GM19438 (cell line): Measurements from ENCODE around the gene ADNP.
"Not testable (repeated sequence)": the region's sequence is repeated elsewhere in the genome, so short reads cannot be mapped to it uniquely, and the experiment has no call there.

ENCODE experiments used
- ATAC-seq: cut with Tn5 transposase; IDR thresholded peaks from one replicate; pipeline ENCODE4 v1.9.1; 2021; ENCODE audit warnings: low read depth; ENCODE audit not compliant: unreplicated experiment

ADNP gene

DNA sequence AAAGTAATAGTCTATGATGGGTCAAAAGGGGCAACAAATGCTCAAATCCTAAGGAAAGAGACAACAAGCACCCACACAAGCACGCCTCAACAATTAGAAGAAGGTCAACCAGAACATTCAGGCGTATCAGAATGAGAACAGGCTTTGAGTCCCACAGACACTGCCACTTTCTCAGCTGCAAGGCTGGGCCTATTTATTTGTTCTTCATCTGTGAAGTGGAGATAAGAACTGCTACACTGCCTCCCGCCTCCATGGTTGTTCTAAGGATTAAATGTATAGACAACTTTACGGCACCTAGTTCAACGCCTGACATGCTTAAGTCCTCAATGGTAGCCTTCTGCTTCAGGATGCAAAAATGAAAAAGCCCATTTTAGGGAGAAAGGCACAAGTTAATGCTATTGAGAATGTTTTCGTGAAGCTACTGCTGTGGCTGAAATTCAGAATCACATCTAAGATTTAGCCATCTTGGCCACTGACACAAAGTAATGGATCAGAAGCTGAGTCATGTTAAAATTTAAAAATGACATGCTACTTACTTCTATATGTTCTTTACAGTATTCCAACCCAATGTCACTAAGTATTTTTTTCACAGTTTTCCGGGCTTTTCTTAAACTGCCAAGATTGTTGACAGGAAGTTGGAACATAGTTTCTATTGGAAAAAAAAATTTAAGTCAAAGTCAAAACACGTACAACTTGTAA lies 27.7 kb downstream of the ADNP start:
- ATAC-seq: no peak

GRCh38 chr20:50901301-50901700 lies 29.9 kb downstream of the ADNP start:
- no peak for ATAC-seq

GRCh38 chr20:50900261-50900660 lies 31.0 kb downstream of the ADNP start:
- no peak for ATAC-seq

DNA sequence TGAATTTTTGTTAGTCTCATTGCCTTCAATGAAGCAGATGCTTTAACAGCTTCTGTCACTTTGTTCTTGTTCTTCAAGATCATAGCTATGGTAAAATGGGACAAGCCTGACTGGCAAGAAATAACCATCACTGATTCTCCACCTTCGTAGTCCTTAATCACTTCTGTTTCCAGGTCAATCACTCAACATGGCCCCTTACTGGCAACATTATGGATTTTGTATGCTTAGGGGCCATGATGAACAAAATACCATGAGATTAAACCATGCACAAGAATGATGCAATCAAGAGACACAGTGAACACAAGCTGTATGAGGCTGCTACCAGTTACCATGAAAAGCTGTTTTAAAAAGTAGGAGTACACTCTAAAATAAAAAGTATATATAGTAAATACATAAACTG lies 32.8 kb downstream of the ADNP start:
- no peak for ATAC-seq

DNA sequence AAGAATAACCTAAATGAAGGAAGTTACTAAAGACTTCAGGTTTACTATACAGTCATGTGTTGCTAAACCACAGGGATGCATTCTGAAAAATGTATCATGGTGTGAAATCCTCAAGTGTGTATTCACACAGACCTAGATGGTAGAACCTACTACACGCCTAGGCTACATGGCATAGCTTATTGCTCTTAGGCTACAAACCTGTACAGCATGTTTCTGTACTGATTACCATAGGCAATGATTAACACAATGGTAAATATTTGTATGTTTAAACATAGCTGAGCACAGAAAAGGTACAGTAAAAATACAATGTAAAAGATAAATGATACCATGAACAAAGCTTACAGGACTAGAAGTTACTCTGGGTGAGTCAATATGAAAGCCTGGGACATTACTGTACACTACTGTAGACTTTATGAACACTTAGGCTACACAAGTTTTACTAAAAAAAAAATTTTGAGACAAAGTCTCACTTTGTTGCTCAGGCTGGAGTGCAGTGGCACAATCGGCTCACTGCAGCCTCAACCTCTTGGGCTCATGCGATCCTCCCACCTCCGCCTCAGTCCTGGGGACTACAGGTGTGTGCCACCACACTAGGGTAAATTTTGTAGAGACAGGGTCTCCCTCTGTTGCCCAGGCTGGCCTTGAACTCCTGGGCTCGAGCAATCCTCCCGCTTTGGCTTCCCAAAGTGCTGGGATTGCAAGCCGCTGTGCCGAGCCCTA lies 36.0 kb downstream of the ADNP start:
- no peak for ATAC-seq

GRCh38 chr20:50893620-50894019 lies 37.6 kb downstream of the ADNP start:
- ATAC-seq: no peak

GRCh38 chr20:50892394-50892793 lies 38.8 kb downstream of the ADNP start:
- ATAC-seq: no peak

DNA sequence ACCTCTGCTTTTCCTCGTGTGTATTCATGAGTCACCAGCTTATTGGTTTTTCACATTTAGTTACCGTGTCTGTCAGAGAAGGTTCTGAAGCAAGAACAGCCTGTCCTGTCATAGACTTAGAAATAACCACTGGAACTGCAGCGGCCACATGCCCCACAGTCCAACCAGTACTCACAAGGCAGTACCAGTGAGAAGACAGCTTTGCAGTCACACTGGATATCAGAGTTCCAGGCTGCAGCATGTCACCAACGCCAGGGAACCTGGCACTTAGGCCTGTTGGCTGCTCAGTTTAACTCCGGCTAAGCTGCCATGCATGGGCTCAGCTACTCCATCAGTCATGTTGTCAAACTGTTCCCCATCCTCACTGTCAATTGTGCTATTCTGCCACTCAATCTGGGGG lies 40.1 kb downstream of the ADNP start:
- no peak for ATAC-seq

DNA sequence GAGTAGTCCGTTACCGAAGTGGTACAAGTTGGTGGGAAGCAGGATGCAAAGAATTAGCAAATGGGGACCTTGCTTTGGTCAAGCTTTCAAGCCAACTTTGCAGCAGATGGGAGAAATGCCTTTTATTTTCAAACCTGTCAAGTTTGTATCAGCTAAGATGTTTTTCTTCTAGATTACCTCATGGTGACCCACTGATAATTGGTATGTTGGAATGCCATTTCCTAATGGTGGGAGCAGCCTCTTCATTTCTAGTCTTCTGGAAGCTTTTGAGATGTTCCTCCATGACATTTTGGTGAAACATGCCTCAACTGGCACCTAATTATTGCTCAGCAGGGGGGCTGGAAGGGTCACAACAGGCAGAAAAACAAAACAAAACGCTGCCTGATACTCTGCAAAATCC lies 43.7 kb downstream of the ADNP start:
- no peak for ATAC-seq

DNA sequence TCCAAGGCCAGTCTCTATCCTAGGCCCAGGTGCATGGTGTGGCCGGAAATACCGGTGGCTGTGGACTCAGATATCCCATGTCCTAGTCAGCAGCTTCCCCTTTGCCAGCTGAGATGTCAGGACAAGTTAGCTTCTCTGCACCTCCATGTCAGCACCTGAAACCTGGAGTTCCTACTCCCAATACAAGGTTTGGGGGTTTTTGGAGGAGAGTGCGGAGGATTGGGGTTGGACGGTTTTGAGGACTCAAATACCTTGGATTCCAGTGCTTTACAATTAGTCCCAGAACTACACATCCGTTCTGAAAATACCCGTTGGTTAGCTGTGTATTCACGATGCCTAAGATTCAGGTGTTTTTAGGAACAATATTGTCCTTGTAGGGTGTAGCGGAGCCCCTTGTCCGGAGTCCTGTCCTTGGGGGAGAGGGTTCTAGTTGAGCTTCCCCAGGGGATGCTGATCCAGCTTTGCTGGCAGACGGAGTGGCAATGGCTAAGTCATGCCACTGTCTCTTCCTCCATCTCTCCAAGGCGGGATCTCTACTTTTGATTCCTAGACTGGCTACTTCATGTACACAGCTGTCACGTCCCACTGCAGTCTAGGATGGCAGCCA lies 45.0 kb downstream of the ADNP start:
- no peak for ATAC-seq

GRCh38 chr20:50885781-50886180 lies 45.5 kb downstream of the ADNP start:
- ATAC-seq: no peak

DNA sequence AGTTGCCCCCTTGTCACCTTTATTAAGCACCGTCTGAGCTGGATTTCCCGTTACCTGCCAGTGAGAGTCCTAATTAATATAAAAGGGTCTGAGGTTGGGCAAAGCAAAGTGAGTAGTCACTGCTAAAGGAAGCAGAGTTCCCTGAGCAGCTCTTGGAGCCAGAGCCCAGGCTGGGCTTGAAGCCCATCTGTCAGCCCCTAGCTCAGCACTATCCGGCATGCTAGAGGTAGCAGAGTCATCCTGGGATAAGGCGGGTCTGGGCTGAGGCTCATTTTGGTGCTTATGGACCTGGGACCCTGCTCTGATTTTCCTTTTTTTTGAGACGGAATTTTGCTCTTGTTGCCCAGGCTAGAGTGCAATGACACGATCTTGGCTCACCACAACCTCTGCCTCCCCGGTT lies 46.2 kb downstream of the ADNP start:
- ATAC-seq: no peak

GRCh38 chr20:50883856-50884255 lies 47.4 kb downstream of the ADNP start:
- ATAC-seq: no peak

DNA sequence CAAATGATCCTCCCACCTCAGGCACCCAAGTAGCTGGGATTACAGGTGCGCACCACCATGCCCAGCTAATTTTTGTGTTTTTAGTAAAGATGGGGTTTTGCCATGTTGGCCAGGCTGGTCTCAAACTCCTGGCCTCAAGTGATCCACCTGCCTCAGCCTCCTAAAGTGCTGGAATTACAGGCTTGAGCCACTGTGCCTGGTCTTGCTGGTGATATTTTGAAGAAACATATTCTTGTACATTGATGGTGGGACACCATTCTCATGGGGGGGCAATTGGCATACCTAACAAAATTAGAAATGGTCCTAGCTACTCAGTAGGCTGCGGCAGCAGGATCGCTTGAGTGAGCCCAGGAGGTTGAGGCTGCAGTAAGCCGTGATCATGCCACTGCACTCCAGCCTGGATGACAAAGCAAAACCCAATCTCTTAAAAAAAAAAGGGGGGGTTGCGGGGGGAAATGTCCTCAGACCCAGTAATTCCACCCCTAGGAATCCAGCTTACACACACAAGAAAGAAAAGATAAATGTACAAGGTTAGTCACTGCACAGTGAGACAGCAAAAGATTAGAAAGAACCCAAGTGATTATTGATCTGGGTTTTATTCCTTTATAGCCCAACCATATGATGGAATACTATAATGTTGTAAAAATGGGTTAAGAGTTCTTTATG lies 49.3 kb downstream of the ADNP start:
- ATAC-seq: not testable (repeated sequence)

DNA sequence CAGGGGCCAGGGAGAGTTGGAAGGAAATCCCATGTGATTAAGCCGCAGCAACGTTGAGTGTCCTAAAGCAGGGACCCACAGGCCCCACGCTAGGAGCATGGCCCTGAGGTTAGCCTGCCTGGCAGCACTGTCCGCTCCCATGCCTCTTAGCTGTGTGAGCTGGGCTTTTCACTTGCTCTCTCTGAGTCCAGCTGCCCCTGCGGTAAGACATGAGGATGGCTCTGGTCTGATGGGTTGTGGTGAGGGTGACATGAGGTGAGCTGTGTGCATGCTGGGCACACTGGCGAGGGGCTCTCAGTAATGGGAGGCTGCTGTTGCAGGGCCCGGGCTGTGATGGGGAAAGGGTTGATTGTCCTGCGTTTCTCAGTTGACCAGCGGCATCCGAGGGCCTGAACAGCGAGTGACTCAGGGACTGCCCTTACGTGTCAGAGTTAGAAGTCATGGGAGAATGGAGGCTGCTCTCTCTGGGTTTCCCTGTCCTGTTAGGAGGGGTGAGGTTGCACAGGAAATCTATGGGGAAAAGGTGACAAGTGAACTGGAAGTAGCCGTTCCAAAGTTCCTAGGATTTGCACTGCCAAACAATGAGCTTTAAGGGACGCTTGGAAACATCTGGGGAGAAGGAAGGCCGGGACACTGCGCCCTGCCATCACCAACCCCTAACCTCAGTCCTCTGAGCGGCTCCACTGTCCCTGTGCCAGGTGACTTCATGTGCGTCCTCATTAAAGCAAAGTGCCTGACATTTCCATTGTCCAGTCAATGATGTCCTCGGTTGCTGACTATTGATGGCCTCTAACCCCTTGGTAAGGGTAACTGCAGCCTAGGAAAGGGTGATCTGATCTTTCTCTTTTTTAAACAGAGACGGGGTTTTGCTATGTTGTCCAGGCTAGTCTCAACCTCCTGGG lies 51.3 kb downstream of the ADNP start:
- ATAC-seq: no peak

- ATAC-seq: no peak
Observed at GRCh38 chr20:50877232-50877743, 53.9 kb downstream of the ADNP start.

GRCh38 chr20:50876816-50877215 lies 54.4 kb downstream of the ADNP start:
- ATAC-seq: no peak

GRCh38 chr20:50876063-50876685 lies 55.1 kb downstream of the ADNP start:
- no peak for ATAC-seq

DNA sequence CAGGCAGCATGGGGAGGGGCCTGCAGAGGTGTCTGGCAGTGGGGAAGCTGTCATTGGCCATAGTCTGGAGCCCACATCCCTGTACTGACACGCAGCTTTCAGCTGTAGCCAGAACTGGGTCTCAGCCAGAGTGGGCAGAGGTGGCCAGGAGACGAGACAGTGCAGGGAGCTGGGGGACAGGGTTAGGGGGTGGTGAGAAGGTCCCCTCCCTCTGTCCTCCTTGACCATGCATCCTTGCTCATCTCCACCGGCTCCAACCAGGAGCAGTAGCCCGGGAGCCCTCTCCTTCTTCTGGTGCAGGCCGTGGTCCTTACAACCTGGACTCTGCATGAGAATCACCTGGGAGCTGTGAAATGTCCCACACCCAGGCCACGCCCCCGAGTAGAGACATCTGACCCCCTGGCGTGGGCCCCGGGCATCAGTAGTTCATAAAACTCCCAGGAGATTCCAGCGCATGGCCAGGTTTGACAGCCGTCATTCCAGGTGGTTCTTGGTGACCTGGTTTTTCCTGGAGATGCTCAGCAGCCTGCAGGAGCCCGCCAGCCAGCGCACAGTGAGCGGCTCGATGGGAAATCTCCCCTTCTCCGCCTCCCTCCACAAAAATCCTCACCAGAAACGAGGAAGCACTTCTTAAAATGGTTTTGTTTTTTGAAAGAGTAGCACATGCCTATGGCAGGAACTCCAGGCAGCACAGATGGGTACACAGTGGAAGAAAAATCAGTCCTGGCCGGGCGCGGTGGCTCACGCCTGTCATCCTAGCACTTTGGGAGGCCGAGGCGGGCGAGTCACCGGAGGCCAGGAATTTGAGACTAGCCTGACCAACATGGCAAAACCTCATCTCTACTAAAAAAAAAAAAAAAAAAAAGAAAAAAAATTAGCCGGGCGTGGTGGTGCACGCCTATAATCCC lies 56.2 kb downstream of the ADNP start:
- ATAC-seq: no peak
